ENCODE results near the gene ATG5.

DNA sequence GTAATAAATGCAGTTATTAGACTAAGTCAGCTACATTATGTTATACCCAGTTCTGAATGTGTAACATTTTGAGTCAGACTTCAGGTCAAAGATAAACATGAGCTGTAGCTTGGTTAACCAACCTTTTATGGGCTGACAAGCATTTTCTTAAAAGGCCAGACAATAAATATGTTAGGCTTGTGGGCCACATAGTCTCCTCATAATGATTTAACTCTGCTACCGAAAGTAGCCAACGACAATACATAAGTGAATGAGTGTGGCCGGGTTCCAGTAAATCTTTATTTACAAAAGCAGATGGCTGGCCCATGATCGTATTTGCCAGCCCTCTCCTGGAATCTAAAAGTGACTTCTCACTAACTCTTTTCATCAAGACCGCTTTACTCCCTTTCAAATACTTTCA lies 49.9 kb downstream of the ATG5 start:
- TF ChIP-seq, protein P1, sequence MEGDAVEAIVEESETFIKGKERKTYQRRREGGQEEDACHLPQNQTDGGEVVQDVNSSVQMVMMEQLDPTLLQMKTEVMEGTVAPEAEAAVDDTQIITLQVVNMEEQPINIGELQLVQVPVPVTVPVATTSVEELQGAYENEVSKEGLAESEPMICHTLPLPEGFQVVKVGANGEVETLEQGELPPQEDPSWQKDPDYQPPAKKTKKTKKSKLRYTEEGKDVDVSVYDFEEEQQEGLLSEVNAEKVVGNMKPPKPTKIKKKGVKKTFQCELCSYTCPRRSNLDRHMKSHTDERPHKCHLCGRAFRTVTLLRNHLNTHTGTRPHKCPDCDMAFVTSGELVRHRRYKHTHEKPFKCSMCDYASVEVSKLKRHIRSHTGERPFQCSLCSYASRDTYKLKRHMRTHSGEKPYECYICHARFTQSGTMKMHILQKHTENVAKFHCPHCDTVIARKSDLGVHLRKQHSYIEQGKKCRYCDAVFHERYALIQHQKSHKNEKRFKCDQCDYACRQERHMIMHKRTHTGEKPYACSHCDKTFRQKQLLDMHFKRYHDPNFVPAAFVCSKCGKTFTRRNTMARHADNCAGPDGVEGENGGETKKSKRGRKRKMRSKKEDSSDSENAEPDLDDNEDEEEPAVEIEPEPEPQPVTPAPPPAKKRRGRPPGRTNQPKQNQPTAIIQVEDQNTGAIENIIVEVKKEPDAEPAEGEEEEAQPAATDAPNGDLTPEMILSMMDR (conservative IDR thresholded peaks at IDR 0.05; ENCODE audit: low read depth in 2 of 2): no peak
- TF ChIP-seq EZH2 (IDR thresholded peaks at IDR 0.05; ENCODE audit: low read depth, unreplicated experiment): no peak
- no peak for TF ChIP-seq EZH2phosphoT487 (IDR thresholded peaks at IDR 0.05; ENCODE audit: unreplicated experiment)
- TF ChIP-seq POLR2AphosphoS5 (IDR thresholded peaks at IDR 0.05; ENCODE audit: low read depth): no peak
- no peak for TF ChIP-seq JUNB (IDR thresholded peaks at IDR 0.05; ENCODE audit: unreplicated experiment)
- TF ChIP-seq, protein P2, sequence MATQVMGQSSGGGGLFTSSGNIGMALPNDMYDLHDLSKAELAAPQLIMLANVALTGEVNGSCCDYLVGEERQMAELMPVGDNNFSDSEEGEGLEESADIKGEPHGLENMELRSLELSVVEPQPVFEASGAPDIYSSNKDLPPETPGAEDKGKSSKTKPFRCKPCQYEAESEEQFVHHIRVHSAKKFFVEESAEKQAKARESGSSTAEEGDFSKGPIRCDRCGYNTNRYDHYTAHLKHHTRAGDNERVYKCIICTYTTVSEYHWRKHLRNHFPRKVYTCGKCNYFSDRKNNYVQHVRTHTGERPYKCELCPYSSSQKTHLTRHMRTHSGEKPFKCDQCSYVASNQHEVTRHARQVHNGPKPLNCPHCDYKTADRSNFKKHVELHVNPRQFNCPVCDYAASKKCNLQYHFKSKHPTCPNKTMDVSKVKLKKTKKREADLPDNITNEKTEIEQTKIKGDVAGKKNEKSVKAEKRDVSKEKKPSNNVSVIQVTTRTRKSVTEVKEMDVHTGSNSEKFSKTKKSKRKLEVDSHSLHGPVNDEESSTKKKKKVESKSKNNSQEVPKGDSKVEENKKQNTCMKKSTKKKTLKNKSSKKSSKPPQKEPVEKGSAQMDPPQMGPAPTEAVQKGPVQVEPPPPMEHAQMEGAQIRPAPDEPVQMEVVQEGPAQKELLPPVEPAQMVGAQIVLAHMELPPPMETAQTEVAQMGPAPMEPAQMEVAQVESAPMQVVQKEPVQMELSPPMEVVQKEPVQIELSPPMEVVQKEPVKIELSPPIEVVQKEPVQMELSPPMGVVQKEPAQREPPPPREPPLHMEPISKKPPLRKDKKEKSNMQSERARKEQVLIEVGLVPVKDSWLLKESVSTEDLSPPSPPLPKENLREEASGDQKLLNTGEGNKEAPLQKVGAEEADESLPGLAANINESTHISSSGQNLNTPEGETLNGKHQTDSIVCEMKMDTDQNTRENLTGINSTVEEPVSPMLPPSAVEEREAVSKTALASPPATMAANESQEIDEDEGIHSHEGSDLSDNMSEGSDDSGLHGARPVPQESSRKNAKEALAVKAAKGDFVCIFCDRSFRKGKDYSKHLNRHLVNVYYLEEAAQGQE (IDR thresholded peaks at IDR 0.05; ENCODE audit: unreplicated experiment): no peak
- TF ChIP-seq, protein P3, sequence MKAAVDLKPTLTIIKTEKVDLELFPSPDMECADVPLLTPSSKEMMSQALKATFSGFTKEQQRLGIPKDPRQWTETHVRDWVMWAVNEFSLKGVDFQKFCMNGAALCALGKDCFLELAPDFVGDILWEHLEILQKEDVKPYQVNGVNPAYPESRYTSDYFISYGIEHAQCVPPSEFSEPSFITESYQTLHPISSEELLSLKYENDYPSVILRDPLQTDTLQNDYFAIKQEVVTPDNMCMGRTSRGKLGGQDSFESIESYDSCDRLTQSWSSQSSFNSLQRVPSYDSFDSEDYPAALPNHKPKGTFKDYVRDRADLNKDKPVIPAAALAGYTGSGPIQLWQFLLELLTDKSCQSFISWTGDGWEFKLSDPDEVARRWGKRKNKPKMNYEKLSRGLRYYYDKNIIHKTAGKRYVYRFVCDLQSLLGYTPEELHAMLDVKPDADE (IDR thresholded peaks at IDR 0.05): no peak
- no peak for TF ChIP-seq ZNF114 (CRISPR knock-in tag; IDR thresholded peaks at IDR 0.05)
- no peak for TF ChIP-seq CREB1 (CRISPR knock-in tag; IDR thresholded peaks at IDR 0.05; ENCODE audit: low read depth)
- TF ChIP-seq, protein P4, sequence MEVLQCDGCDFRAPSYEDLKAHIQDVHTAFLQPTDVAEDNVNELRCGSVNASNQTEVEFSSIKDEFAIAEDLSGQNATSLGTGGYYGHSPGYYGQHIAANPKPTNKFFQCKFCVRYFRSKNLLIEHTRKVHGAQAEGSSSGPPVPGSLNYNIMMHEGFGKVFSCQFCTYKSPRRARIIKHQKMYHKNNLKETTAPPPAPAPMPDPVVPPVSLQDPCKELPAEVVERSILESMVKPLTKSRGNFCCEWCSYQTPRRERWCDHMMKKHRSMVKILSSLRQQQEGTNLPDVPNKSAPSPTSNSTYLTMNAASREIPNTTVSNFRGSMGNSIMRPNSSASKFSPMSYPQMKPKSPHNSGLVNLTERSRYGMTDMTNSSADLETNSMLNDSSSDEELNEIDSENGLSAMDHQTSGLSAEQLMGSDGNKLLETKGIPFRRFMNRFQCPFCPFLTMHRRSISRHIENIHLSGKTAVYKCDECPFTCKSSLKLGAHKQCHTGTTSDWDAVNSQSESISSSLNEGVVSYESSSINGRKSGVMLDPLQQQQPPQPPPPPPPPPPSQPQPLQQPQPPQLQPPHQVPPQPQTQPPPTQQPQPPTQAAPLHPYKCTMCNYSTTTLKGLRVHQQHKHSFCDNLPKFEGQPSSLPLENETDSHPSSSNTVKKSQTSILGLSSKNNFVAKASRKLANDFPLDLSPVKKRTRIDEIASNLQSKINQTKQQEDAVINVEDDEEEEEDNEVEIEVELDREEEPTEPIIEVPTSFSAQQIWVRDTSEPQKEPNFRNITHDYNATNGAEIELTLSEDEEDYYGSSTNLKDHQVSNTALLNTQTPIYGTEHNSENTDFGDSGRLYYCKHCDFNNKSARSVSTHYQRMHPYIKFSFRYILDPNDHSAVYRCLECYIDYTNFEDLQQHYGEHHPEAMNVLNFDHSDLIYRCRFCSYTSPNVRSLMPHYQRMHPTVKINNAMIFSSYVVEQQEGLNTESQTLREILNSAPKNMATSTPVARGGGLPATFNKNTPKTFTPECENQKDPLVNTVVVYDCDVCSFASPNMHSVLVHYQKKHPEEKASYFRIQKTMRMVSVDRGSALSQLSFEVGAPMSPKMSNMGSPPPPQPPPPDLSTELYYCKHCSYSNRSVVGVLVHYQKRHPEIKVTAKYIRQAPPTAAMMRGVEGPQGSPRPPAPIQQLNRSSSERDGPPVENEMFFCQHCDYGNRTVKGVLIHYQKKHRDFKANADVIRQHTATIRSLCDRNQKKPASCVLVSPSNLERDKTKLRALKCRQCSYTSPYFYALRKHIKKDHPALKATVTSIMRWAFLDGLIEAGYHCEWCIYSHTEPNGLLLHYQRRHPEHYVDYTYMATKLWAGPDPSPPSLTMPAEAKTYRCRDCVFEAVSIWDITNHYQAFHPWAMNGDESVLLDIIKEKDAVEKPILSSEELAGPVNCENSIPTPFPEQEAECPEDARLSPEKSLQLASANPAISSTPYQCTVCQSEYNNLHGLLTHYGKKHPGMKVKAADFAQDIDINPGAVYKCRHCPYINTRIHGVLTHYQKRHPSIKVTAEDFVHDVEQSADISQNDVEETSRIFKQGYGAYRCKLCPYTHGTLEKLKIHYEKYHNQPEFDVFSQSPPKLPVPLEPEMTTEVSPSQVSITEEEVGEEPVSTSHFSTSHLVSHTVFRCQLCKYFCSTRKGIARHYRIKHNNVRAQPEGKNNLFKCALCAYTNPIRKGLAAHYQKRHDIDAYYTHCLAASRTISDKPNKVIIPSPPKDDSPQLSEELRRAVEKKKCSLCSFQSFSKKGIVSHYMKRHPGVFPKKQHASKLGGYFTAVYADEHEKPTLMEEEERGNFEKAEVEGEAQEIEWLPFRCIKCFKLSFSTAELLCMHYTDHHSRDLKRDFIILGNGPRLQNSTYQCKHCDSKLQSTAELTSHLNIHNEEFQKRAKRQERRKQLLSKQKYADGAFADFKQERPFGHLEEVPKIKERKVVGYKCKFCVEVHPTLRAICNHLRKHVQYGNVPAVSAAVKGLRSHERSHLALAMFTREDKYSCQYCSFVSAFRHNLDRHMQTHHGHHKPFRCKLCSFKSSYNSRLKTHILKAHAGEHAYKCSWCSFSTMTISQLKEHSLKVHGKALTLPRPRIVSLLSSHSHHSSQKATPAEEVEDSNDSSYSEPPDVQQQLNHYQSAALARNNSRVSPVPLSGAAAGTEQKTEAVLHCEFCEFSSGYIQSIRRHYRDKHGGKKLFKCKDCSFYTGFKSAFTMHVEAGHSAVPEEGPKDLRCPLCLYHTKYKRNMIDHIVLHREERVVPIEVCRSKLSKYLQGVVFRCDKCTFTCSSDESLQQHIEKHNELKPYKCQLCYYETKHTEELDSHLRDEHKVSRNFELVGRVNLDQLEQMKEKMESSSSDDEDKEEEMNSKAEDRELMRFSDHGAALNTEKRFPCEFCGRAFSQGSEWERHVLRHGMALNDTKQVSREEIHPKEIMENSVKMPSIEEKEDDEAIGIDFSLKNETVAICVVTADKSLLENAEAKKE (CRISPR knock-in tag; IDR thresholded peaks at IDR 0.05): no peak
- TF ChIP-seq STAT1 (IDR thresholded peaks at IDR 0.05; ENCODE audit: unreplicated experiment): no peak
- TF ChIP-seq ZNF331 (CRISPR knock-in tag; IDR thresholded peaks at IDR 0.05; ENCODE audit: low read depth): no peak
- no peak for TF ChIP-seq NANOG (IDR thresholded peaks at IDR 0.05; ENCODE audit: borderline replicate concordance)
